ENCODE results near the gene KCNRG.

KCNRG gene

GRCh38 chr13:50014386-50014785 is 858 bp upstream of the KCNRG start:
- TF ChIP-seq USF1 (IDR thresholded peaks at IDR 0.05) (no peak), TAF1 (IDR thresholded peaks at IDR 0.05; ENCODE audit: low read depth) (no peak), ZBTB7A (IDR thresholded peaks at IDR 0.05; ENCODE audit: low read depth) (no peak), CREB1 (IDR thresholded peaks at IDR 0.05; ENCODE audit: low read depth) (no peak), TEAD4 (IDR thresholded peaks at IDR 0.05) (no peak), REST (IDR thresholded peaks at IDR 0.05; ENCODE audit: low read depth) (no peak), FOXM1 (IDR thresholded peaks at IDR 0.05; ENCODE audit: borderline replicate concordance, low read depth) (no peak), TCF12 (IDR thresholded peaks at IDR 0.05; ENCODE audit: low read depth) (no peak), YY1 (IDR thresholded peaks at IDR 0.05; ENCODE audit: low read depth) (no peak), MAX (IDR thresholded peaks at IDR 0.05) (no peak), RAD21 (IDR thresholded peaks at IDR 0.05; ENCODE audit: low read depth) (no peak)

- TF ChIP-seq TAF1 (IDR thresholded peaks at IDR 0.05; ENCODE audit: low read depth): no peak
- no peak for TF ChIP-seq YY1 (IDR thresholded peaks at IDR 0.05; ENCODE audit: low read depth)
- TF ChIP-seq CEBPB (IDR thresholded peaks at IDR 0.05): no peak
- TF ChIP-seq ZBTB7A (IDR thresholded peaks at IDR 0.05; ENCODE audit: low read depth): no peak
- TF ChIP-seq CREB1 (IDR thresholded peaks at IDR 0.05; ENCODE audit: low read depth): no peak
- no peak for TF ChIP-seq TCF12 (IDR thresholded peaks at IDR 0.05; ENCODE audit: low read depth)
Observed at GRCh38 chr13:50015750-50016149, 506 bp downstream of the KCNRG start.

GRCh38 chr13:50016444-50016843 is 1.2 kb downstream of the KCNRG start:
- TF ChIP-seq TEAD4 (IDR thresholded peaks at IDR 0.05) (no peak), RAD21 (IDR thresholded peaks at IDR 0.05; ENCODE audit: low read depth) (no peak), MAX (IDR thresholded peaks at IDR 0.05) (no peak)

- TF ChIP-seq YY1 (IDR thresholded peaks at IDR 0.05; ENCODE audit: low read depth) (no peak), TEAD4 (IDR thresholded peaks at IDR 0.05) (no peak), CREB1 (IDR thresholded peaks at IDR 0.05; ENCODE audit: low read depth) (no peak), USF1 (IDR thresholded peaks at IDR 0.05) (no peak), CEBPB (IDR thresholded peaks at IDR 0.05) (no peak), TCF12 (IDR thresholded peaks at IDR 0.05; ENCODE audit: low read depth) (no peak), RAD21 (IDR thresholded peaks at IDR 0.05; ENCODE audit: low read depth) (no peak), EP300 (IDR thresholded peaks at IDR 0.05; ENCODE audit: borderline replicate concordance) (no peak)
Observed at GRCh38 chr13:50017819-50018218, 2.6 kb downstream of the KCNRG start.

- TF ChIP-seq USF1 (IDR thresholded peaks at IDR 0.05): no peak
- TF ChIP-seq NFIC (IDR thresholded peaks at IDR 0.05): no peak
- TF ChIP-seq TAF1 (IDR thresholded peaks at IDR 0.05; ENCODE audit: low read depth): no peak
- no peak for TF ChIP-seq ZBTB7A (IDR thresholded peaks at IDR 0.05; ENCODE audit: low read depth)
- no peak for TF ChIP-seq TCF12 (IDR thresholded peaks at IDR 0.05; ENCODE audit: low read depth)
- TF ChIP-seq EGR1 (IDR thresholded peaks at IDR 0.05): no peak
Observed at GRCh38 chr13:50025436-50025835, 10.2 kb downstream of the KCNRG start.

- no peak for TF ChIP-seq TEAD4 (IDR thresholded peaks at IDR 0.05)
- no peak for TF ChIP-seq MAX (IDR thresholded peaks at IDR 0.05)
- TF ChIP-seq NFIC (IDR thresholded peaks at IDR 0.05): no peak
- no peak for TF ChIP-seq CEBPB (IDR thresholded peaks at IDR 0.05)
- TF ChIP-seq REST (IDR thresholded peaks at IDR 0.05; ENCODE audit: low read depth): no peak
- TF ChIP-seq TAF1 (IDR thresholded peaks at IDR 0.05; ENCODE audit: low read depth): no peak
- TF ChIP-seq YY1 (IDR thresholded peaks at IDR 0.05; ENCODE audit: low read depth): no peak
- no peak for TF ChIP-seq EP300 (IDR thresholded peaks at IDR 0.05; ENCODE audit: borderline replicate concordance)
- no peak for TF ChIP-seq USF1 (IDR thresholded peaks at IDR 0.05)
- no peak for TF ChIP-seq EGR1 (IDR thresholded peaks at IDR 0.05)
- TF ChIP-seq RAD21 (IDR thresholded peaks at IDR 0.05; ENCODE audit: low read depth): no peak
- no peak for TF ChIP-seq ZBTB7A (IDR thresholded peaks at IDR 0.05; ENCODE audit: low read depth)
- no peak for TF ChIP-seq TCF12 (IDR thresholded peaks at IDR 0.05; ENCODE audit: low read depth)
- no peak for TF ChIP-seq FOXM1 (IDR thresholded peaks at IDR 0.05; ENCODE audit: borderline replicate concordance, low read depth)
- no peak for TF ChIP-seq CREB1 (IDR thresholded peaks at IDR 0.05; ENCODE audit: low read depth)
Observed at GRCh38 chr13:50026788-50027473, 11.7 kb downstream of the KCNRG start.
